ENCODE measurements around the gene SND1. TPM values are rescaled to one million over a fixed set of nuclear protein-coding genes. Genes with fewer than 3 reads are reported as not detected.

SND1 gene
- polyA plus RNA-seq, 3 donors = 46.5 to 97.3 (median 79.8) TPM

GRCh38 chr7:127986581-127987521 is 334.9 kb downstream of the SND1 start:
- DNase-seq = no peak
- Mint-ChIP-seq H3K9me3 (no peaks in the 10 kb centered on the region), H3K4me3 (no peak overlapping the region), H3K4me1 (no peaks in the 10 kb centered on the region), H3K27ac (no peak overlapping the region), H3K27me3 (ENCODE audit: low read depth in 3 of 3) (peaks cover 0 to 2% (median 1%) of the 10 kb centered on the region in 3 donors), H3K36me3 (peaks cover 33 to 47% of the 10 kb centered on the region in 2 donors)
- no peak for TF ChIP-seq CTCF (IDR thresholded peaks at IDR 0.05)
- no peaks in the 10 kb centered on the region for H4K20me1 ChIP-seq (ENCODE audit: insufficient read depth, low read length)
- no peaks in the 10 kb centered on the region for H3K79me2 ChIP-seq (ENCODE audit: insufficient read depth, low read length)
- no peaks in the 10 kb centered on the region for H3K4me1 ChIP-seq (ENCODE audit: control insufficient read depth in 1 of 2, insufficient read depth in 2 of 2, low read length in 2 of 2)
- H3K9me3 ChIP-seq (replicated peaks in 1 of 2; ENCODE audit: control insufficient read depth in 1 of 2, insufficient read depth in 1 of 2, low read length in 2 of 2) = no peaks in the 10 kb centered on the region
- H2AFZ ChIP-seq (ENCODE audit: insufficient read depth, low read depth, low read length, poor library complexity, severe bottlenecking) = no peak overlapping the region
- H3K9ac ChIP-seq (ENCODE audit: insufficient read depth, low read length, poor library complexity, severe bottlenecking) = no peak overlapping the region
- no peak overlapping the region for H3K4me2 ChIP-seq (replicated peaks; ENCODE audit: extremely low read depth, low read length, poor library complexity, severe bottlenecking)
- H3K4me3 ChIP-seq (replicated peaks in 1 of 3; ENCODE audit: low read depth in 2 of 3, low read length in 3 of 3) = no peak overlapping the region
- H3K27ac ChIP-seq (ENCODE audit: low read depth in 1 of 2, low read length in 2 of 2) = no peak overlapping the region
- no peaks in the 10 kb centered on the region for H3K27me3 ChIP-seq (ENCODE audit: control insufficient read depth in 2 of 2, insufficient read depth in 2 of 2, low read length in 2 of 2)
- 95% methylated on average over 3 of the region's 4 CpGs for WGBS (ENCODE audit: insufficient coverage)
- peaks cover 10 to 39% of the 10 kb centered on the region in 2 donors for H3K36me3 ChIP-seq (replicated peaks in 1 of 2; ENCODE audit: control insufficient read depth in 1 of 2, insufficient read depth in 2 of 2, low read length in 2 of 2)
- intact Hi-C loops (cut with micrococcal nuclease) = no loop called here

- Histone ChIP-seq H3K4me1 (ENCODE audit: control insufficient read depth in 1 of 2, insufficient read depth in 2 of 2, low read length in 2 of 2) (no peaks in the 10 kb centered on the region), H3K4me2 (replicated peaks; ENCODE audit: extremely low read depth, low read length, poor library complexity, severe bottlenecking) (no peak overlapping the region), H3K27ac (ENCODE audit: low read depth in 1 of 2, low read length in 2 of 2) (no peak overlapping the region), H3K79me2 (ENCODE audit: insufficient read depth, low read length) (no peaks in the 10 kb centered on the region), H3K4me3 (replicated peaks in 1 of 3; ENCODE audit: low read depth in 2 of 3, low read length in 3 of 3) (no peak overlapping the region), H3K9me3 (replicated peaks in 1 of 2; ENCODE audit: control insufficient read depth in 1 of 2, insufficient read depth in 1 of 2, low read length in 2 of 2) (no peaks in the 10 kb centered on the region), H4K20me1 (ENCODE audit: insufficient read depth, low read length) (no peaks in the 10 kb centered on the region), H3K27me3 (ENCODE audit: control insufficient read depth in 2 of 2, insufficient read depth in 2 of 2, low read length in 2 of 2) (no peaks in the 10 kb centered on the region), H3K9ac (ENCODE audit: insufficient read depth, low read length, poor library complexity, severe bottlenecking) (no peak overlapping the region), H2AFZ (ENCODE audit: insufficient read depth, low read depth, low read length, poor library complexity, severe bottlenecking) (no peak overlapping the region), H3K36me3 (replicated peaks in 1 of 2; ENCODE audit: control insufficient read depth in 1 of 2, insufficient read depth in 2 of 2, low read length in 2 of 2) (peaks cover 23 to 58% of the 10 kb centered on the region in 2 donors)
- intact Hi-C loops (cut with micrococcal nuclease) = no loop called here
- TF ChIP-seq CTCF (IDR thresholded peaks at IDR 0.05) = no peak
- peaks cover 0 to 2% (median 1%) of the 10 kb centered on the region in 3 donors for H3K27me3 Mint-ChIP-seq (ENCODE audit: low read depth in 3 of 3)
- WGBS (ENCODE audit: insufficient coverage) = 100% methylated on average over 1 of the region's 1 CpG
- peaks cover 47 to 60% of the 10 kb centered on the region in 2 donors for H3K36me3 Mint-ChIP-seq
- H3K27ac Mint-ChIP-seq = peak overlapping the region in 1 of 7 donors; percentile 30
- no peaks in the 10 kb centered on the region for H3K9me3 Mint-ChIP-seq
- H3K4me1 Mint-ChIP-seq = peaks cover 2% of the 10 kb centered on the region
- no peak for DNase-seq
- H3K4me3 Mint-ChIP-seq = no peak overlapping the region
These were observed 336.8 kb downstream of the SND1 start for GRCh38 chr7:127988751-127989150.

Measured in CD14-positive monocyte (primary cell).